ENCODE results near the gene ERVV-1. TPM values are rescaled to one million over a fixed set of nuclear protein-coding genes. Genes with fewer than 3 reads are reported as not detected.
"Not testable (repeated sequence)": the region's sequence is repeated elsewhere in the genome, so short reads cannot be mapped to it uniquely, and the experiment has no call there.

ERVV-1 gene
- total RNA-seq, 1 experiment from 2014 or later = not detected

GRCh38 chr19:53012006-53012405 is 1.7 kb upstream of the ERVV-1 start:
- no peak for DNase-seq (ENCODE audit: low read depth)
- in situ Hi-C loops (cut with HindIII; ENCODE audit: low pct_unique_long_range_greater_than_20kb, low sequenced_read_pairs) = no loop called here

- DNase-seq (ENCODE audit: low read depth) = no peak
- in situ Hi-C loops (cut with HindIII; ENCODE audit: low pct_unique_long_range_greater_than_20kb, low sequenced_read_pairs) = no loop called here
Observed at GRCh38 chr19:53015159-53015558, 1.4 kb downstream of the ERVV-1 start.

- in situ Hi-C loops (cut with HindIII; ENCODE audit: low pct_unique_long_range_greater_than_20kb, low sequenced_read_pairs) = no loop called here
- DNase-seq (ENCODE audit: low read depth) = no peak
Observed at GRCh38 chr19:53015730-53016129, 2.0 kb downstream of the ERVV-1 start.

GRCh38 chr19:53019684-53020083 is 6.0 kb downstream of the ERVV-1 start:
- no peak for DNase-seq (ENCODE audit: low read depth)
- in situ Hi-C loops (cut with HindIII; ENCODE audit: low pct_unique_long_range_greater_than_20kb, low sequenced_read_pairs) = no loop called here

GRCh38 chr19:53028306-53028705 is 14.6 kb downstream of the ERVV-1 start:
- DNase-seq (ENCODE audit: low read depth); in situ Hi-C loops (cut with HindIII; ENCODE audit: low pct_unique_long_range_greater_than_20kb, low sequenced_read_pairs): not testable (repeated sequence)

GRCh38 chr19:53034054-53034453 is 20.3 kb downstream of the ERVV-1 start:
- in situ Hi-C loops (cut with HindIII; ENCODE audit: low pct_unique_long_range_greater_than_20kb, low sequenced_read_pairs) = no loop called here
- DNase-seq (ENCODE audit: low read depth) = no peak

GRCh38 chr19:53034948-53035675 is 21.4 kb downstream of the ERVV-1 start:
- DNase-seq (ENCODE audit: low read depth) = peak; percentile 84
- in situ Hi-C loops (cut with HindIII; ENCODE audit: low pct_unique_long_range_greater_than_20kb, low sequenced_read_pairs) = no loop called here

GRCh38 chr19:53037101-53038097 is 23.7 kb downstream of the ERVV-1 start:
- in situ Hi-C loops (cut with HindIII; ENCODE audit: low pct_unique_long_range_greater_than_20kb, low sequenced_read_pairs) = no loop called here
- no peak for DNase-seq (ENCODE audit: low read depth)

GRCh38 chr19:53041366-53041765 is 27.6 kb downstream of the ERVV-1 start:
- in situ Hi-C loops (cut with HindIII; ENCODE audit: low pct_unique_long_range_greater_than_20kb, low sequenced_read_pairs) = no loop called here
- no peak for DNase-seq (ENCODE audit: low read depth)

- DNase-seq (ENCODE audit: low read depth) = no peak
- in situ Hi-C loops (cut with HindIII; ENCODE audit: low pct_unique_long_range_greater_than_20kb, low sequenced_read_pairs) = no loop called here
Observed at GRCh38 chr19:53045536-53045935, 31.8 kb downstream of the ERVV-1 start.

- in situ Hi-C loops (cut with HindIII; ENCODE audit: low pct_unique_long_range_greater_than_20kb, low sequenced_read_pairs) = no loop called here
Observed at GRCh38 chr19:53047379-53047778, 33.7 kb downstream of the ERVV-1 start.

GRCh38 chr19:53055117-53055516 is 41.4 kb downstream of the ERVV-1 start:
- peak; percentile 88 for DNase-seq (ENCODE audit: low read depth)
- in situ Hi-C loops (cut with HindIII; ENCODE audit: low pct_unique_long_range_greater_than_20kb, low sequenced_read_pairs) = no loop called here

More at GRCh38 chr19:53047379-53047778, 33.7 kb downstream of the ERVV-1 start:
- no peak for DNase-seq (ENCODE audit: low read depth)

GRCh38 chr19:53057904-53058580 is 44.3 kb downstream of the ERVV-1 start:
- in situ Hi-C loops (cut with HindIII; ENCODE audit: low pct_unique_long_range_greater_than_20kb, low sequenced_read_pairs) = no loop called here
- DNase-seq (ENCODE audit: low read depth) = no peak

Other genes with a start within 250 kb of the ERVV-1 start
- gene ZNF600, start 227.1 kb upstream of the ERVV-1 start, total RNA-seq (2014; rRNA removed; shearing (Covaris generic); ENCODE audit: low replicate concordance) = 3.3 and 4.5 TPM in 2 replicates
- 15.8 and 20.7 TPM in 2 replicates for gene ZNF28, start 192.3 kb upstream of the ERVV-1 start, total RNA-seq (2014; rRNA removed; shearing (Covaris generic); ENCODE audit: low replicate concordance)
- gene ZNF468, start 156.3 kb upstream of the ERVV-1 start, total RNA-seq (2014; rRNA removed; shearing (Covaris generic); ENCODE audit: low replicate concordance) = 30.9 and 36.6 TPM in 2 replicates
- gene ZNF320, start 116.3 kb upstream of the ERVV-1 start, total RNA-seq (2014; rRNA removed; shearing (Covaris generic); ENCODE audit: low replicate concordance) = 4.3 and 11.8 TPM in 2 replicates
- 2.8 and 4.3 TPM in 2 replicates for gene ZNF888, start 90.5 kb upstream of the ERVV-1 start, total RNA-seq (2014; rRNA removed; shearing (Covaris generic); ENCODE audit: low replicate concordance)
- 10.0 and 15.9 TPM in 2 replicates for gene ZNF816, start 51.0 kb upstream of the ERVV-1 start, total RNA-seq (2014; rRNA removed; shearing (Covaris generic); ENCODE audit: low replicate concordance)
- not detected in 2 replicates for gene ERVV-2, start 30.8 kb downstream of the ERVV-1 start, total RNA-seq (2014; rRNA removed; shearing (Covaris generic); ENCODE audit: low replicate concordance)
- 12.3 and 22.3 TPM in 2 replicates for gene ZNF160, start 89.5 kb downstream of the ERVV-1 start, total RNA-seq (2014; rRNA removed; shearing (Covaris generic); ENCODE audit: low replicate concordance)
- not detected in 2 replicates for gene ZNF415, start 119.0 kb downstream of the ERVV-1 start, total RNA-seq (2014; rRNA removed; shearing (Covaris generic); ENCODE audit: low replicate concordance)
- gene ZNF347, start 145.1 kb downstream of the ERVV-1 start, total RNA-seq (2014; rRNA removed; shearing (Covaris generic); ENCODE audit: low replicate concordance) = 0.54 and 5.2 TPM in 2 replicates
- gene ZNF665, start 179.4 kb downstream of the ERVV-1 start, total RNA-seq (2014; rRNA removed; shearing (Covaris generic); ENCODE audit: low replicate concordance) = not detected in 2 replicates
- not detected in 2 replicates for gene ZNF677, start 241.0 kb downstream of the ERVV-1 start, total RNA-seq (2014; rRNA removed; shearing (Covaris generic); ENCODE audit: low replicate concordance)
- not detected in 2 replicates for gene VN1R2, start 244.4 kb downstream of the ERVV-1 start, total RNA-seq (2014; rRNA removed; shearing (Covaris generic); ENCODE audit: low replicate concordance)

Measured in Caki2 (cell line).